ENCODE results near the gene TERT.

- TF ChIP-seq CTCF (IDR thresholded peaks at IDR 0.05) = no peak
- no peak for TF ChIP-seq POLR2A (IDR thresholded peaks at IDR 0.05)
- TF ChIP-seq POLR2AphosphoS5 (IDR thresholded peaks at IDR 0.05) = no peak
- TF ChIP-seq EP300 (IDR thresholded peaks at IDR 0.05) = no peak
Observed at GRCh38 chr5:1268056-1268455, 26.8 kb downstream of the TERT start.

All from sigmoid colon (tissue), 4 donors.